Measurements from ENCODE around the gene SCN11A. TPM values are rescaled to one million over a fixed set of nuclear protein-coding genes. Genes with fewer than 3 reads are reported as not detected.

Gene SCN11A
- total RNA-seq, 1 donor, result not detected

DNA sequence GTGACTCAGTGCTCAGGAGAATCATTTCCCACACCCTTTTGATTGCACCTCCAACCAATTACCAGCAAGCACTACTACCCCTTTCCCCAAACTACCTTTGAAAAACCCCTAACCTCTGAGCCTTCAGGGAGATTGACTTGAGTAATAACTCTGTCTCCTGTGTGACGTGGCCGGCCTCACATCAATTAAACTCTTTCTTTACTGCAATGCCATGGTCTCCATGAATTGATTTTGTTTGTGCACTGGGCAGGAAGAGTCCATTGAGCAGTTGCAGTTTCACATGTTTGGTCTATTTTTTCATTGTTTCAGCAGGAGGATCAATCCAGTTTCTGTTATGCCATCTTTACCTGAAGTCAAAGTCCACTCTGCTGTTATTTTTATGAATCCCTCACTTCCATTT, 32.4 kb downstream of the SCN11A start:
- H4K20me1 ChIP-seq (ENCODE audit: insufficient read depth, low read length), result no peaks in the 10 kb centered on the region
- no peaks in the 10 kb centered on the region for H3K4me1 ChIP-seq (ENCODE audit: insufficient read depth, low read length)
- TF ChIP-seq, protein P1, sequence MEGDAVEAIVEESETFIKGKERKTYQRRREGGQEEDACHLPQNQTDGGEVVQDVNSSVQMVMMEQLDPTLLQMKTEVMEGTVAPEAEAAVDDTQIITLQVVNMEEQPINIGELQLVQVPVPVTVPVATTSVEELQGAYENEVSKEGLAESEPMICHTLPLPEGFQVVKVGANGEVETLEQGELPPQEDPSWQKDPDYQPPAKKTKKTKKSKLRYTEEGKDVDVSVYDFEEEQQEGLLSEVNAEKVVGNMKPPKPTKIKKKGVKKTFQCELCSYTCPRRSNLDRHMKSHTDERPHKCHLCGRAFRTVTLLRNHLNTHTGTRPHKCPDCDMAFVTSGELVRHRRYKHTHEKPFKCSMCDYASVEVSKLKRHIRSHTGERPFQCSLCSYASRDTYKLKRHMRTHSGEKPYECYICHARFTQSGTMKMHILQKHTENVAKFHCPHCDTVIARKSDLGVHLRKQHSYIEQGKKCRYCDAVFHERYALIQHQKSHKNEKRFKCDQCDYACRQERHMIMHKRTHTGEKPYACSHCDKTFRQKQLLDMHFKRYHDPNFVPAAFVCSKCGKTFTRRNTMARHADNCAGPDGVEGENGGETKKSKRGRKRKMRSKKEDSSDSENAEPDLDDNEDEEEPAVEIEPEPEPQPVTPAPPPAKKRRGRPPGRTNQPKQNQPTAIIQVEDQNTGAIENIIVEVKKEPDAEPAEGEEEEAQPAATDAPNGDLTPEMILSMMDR (IDR thresholded peaks at IDR 0.05; ENCODE audit: extremely low read depth, low read depth, low read length), result no peak
- no peak overlapping the region for H3K4me3 ChIP-seq (ENCODE audit: insufficient read depth, low read length)
- DNase-seq (ENCODE audit: insufficient read length, low spot score, missing footprints), result no peak
- H3K79me2 ChIP-seq (ENCODE audit: insufficient read depth, low read length), result no peaks in the 10 kb centered on the region
- no peak overlapping the region for H3K4me2 ChIP-seq (ENCODE audit: insufficient read depth, low read length)
- no peaks in the 10 kb centered on the region for H3K36me3 ChIP-seq (ENCODE audit: insufficient read depth, low read length)
- no peak overlapping the region for H2AFZ ChIP-seq (ENCODE audit: low read length)
- H3K9me3 ChIP-seq (ENCODE audit: low read depth, low read length), result no peaks in the 10 kb centered on the region
- H3K27me3 ChIP-seq (ENCODE audit: insufficient read depth, low read length), result peaks cover 16% of the 10 kb centered on the region
- H3K27ac ChIP-seq (ENCODE audit: low read depth, low read length), result no peak overlapping the region

DNA sequence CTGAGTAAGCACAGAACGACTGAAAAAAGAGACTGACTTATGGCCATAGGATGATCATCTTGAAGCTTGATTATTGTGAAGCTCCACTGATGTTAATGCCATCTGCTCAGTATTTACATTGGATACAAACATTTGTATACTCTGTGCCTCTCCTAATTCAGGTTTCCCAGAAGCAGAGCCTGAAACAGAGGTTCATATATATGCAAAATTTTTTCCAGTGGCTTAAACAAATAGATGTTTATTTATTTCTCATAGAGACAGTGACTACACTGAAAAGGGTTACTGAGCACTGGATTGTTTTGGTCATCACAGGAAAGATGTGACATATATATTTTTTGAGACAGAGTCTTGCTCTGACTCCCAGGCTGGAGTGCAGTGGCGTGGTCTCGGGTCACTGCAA, 36.3 kb downstream of the SCN11A start:
- no peak overlapping the region for H3K4me3 ChIP-seq (ENCODE audit: insufficient read depth, low read length)
- TF ChIP-seq, protein P1 (IDR thresholded peaks at IDR 0.05; ENCODE audit: extremely low read depth, low read depth, low read length), result no peak
- H3K79me2 ChIP-seq (ENCODE audit: insufficient read depth, low read length), result no peaks in the 10 kb centered on the region
- H3K9me3 ChIP-seq (ENCODE audit: low read depth, low read length), result no peaks in the 10 kb centered on the region
- no peak overlapping the region for H3K4me2 ChIP-seq (ENCODE audit: insufficient read depth, low read length)
- no peaks in the 10 kb centered on the region for H3K36me3 ChIP-seq (ENCODE audit: insufficient read depth, low read length)
- H2AFZ ChIP-seq (ENCODE audit: low read length), result no peak overlapping the region
- H4K20me1 ChIP-seq (ENCODE audit: insufficient read depth, low read length), result no peaks in the 10 kb centered on the region
- H3K27me3 ChIP-seq (ENCODE audit: insufficient read depth, low read length), result peaks cover 12% of the 10 kb centered on the region
- H3K27ac ChIP-seq (ENCODE audit: low read depth, low read length), result no peak overlapping the region
- DNase-seq (ENCODE audit: insufficient read length, low spot score, missing footprints), result no peak
- no peaks in the 10 kb centered on the region for H3K4me1 ChIP-seq (ENCODE audit: insufficient read depth, low read length)

DNA sequence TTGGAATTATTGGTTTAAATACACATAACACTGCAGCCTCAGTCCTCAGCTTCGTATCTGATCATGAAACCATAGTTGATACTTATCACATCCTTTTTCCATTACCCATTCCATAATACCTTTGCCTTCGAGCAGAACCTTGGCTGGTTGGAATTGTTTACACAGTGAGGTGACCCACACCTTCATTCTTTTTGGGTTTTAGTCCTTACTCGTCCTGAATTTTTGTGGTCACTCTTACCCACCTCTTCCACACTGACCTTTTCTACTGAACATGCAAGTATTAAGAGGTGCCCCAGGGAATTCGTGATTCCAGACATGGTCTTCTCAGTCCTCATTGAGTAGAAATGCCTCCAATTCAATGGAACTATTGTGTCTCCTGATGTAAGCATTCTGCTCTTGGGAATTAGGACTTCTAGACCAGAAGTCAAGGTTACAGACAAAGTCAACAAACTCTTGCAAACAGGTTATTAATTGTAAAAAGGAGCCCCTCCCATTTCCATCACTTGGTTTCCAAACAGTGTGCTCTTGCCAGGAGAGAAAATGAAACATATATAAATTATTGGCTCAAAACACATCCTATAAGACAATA, 37.7 kb downstream of the SCN11A start:
- Histone ChIP-seq H4K20me1 (ENCODE audit: insufficient read depth, low read length) (no peaks in the 10 kb centered on the region), H3K9me3 (ENCODE audit: low read depth, low read length) (no peaks in the 10 kb centered on the region), H3K79me2 (ENCODE audit: insufficient read depth, low read length) (no peaks in the 10 kb centered on the region), H3K27ac (ENCODE audit: low read depth, low read length) (no peak overlapping the region), H3K4me3 (ENCODE audit: insufficient read depth, low read length) (no peak overlapping the region), H3K27me3 (ENCODE audit: insufficient read depth, low read length) (peaks cover 8% of the 10 kb centered on the region), H2AFZ (ENCODE audit: low read length) (no peak overlapping the region), H3K4me2 (ENCODE audit: insufficient read depth, low read length) (no peak overlapping the region), H3K4me1 (ENCODE audit: insufficient read depth, low read length) (no peaks in the 10 kb centered on the region), H3K36me3 (ENCODE audit: insufficient read depth, low read length) (no peaks in the 10 kb centered on the region)
- DNase-seq (ENCODE audit: insufficient read length, low spot score, missing footprints), result no peak
- TF ChIP-seq, protein P1 (IDR thresholded peaks at IDR 0.05; ENCODE audit: extremely low read depth, low read depth, low read length), result no peak

DNA sequence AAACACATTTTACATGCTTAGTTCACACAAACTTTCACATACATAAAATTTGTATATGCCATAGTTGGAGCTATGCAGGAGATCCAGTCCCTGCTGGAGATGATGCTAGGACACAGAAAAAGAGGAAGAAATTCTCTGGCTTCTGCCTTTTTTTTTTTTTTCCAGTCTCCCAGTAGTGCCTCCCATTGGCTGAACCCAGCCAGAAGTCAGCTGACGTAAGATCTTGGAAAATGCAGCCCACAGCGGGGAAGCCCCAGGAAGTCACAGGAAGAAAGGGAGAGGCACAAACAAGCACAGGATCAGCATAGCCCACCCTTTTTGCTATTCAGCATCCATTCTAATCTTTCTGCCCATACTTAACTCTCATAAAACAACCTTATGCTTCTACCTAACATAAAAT, 38.5 kb downstream of the SCN11A start:
- Histone ChIP-seq H2AFZ (ENCODE audit: low read length) (no peak overlapping the region), H3K36me3 (ENCODE audit: insufficient read depth, low read length) (no peaks in the 10 kb centered on the region), H3K4me3 (ENCODE audit: insufficient read depth, low read length) (no peak overlapping the region), H3K4me1 (ENCODE audit: insufficient read depth, low read length) (no peaks in the 10 kb centered on the region), H3K4me2 (ENCODE audit: insufficient read depth, low read length) (no peak overlapping the region), H3K9me3 (ENCODE audit: low read depth, low read length) (no peaks in the 10 kb centered on the region), H3K79me2 (ENCODE audit: insufficient read depth, low read length) (no peaks in the 10 kb centered on the region), H4K20me1 (ENCODE audit: insufficient read depth, low read length) (no peaks in the 10 kb centered on the region), H3K27me3 (ENCODE audit: insufficient read depth, low read length) (peaks cover 8% of the 10 kb centered on the region), H3K27ac (ENCODE audit: low read depth, low read length) (no peak overlapping the region)
- DNase-seq (ENCODE audit: insufficient read length, low spot score, missing footprints), result no peak
- TF ChIP-seq, protein P1 (IDR thresholded peaks at IDR 0.05; ENCODE audit: extremely low read depth, low read depth, low read length), result no peak
